GM19324 (cell line): ENCODE results near the gene LIMS1.
"Not testable (repeated sequence)": the region's sequence is repeated elsewhere in the genome, so short reads cannot be mapped to it uniquely, and the experiment has no call there.

ENCODE experiments used
- ATAC-seq: cut with Tn5 transposase; IDR thresholded peaks from one replicate; pipeline ENCODE4 v1.9.1; 2021; ENCODE audit warnings: mild to moderate bottlenecking, moderate library complexity; ENCODE audit not compliant: unreplicated experiment, low FRiP score

The LIMS1 gene

DNA sequence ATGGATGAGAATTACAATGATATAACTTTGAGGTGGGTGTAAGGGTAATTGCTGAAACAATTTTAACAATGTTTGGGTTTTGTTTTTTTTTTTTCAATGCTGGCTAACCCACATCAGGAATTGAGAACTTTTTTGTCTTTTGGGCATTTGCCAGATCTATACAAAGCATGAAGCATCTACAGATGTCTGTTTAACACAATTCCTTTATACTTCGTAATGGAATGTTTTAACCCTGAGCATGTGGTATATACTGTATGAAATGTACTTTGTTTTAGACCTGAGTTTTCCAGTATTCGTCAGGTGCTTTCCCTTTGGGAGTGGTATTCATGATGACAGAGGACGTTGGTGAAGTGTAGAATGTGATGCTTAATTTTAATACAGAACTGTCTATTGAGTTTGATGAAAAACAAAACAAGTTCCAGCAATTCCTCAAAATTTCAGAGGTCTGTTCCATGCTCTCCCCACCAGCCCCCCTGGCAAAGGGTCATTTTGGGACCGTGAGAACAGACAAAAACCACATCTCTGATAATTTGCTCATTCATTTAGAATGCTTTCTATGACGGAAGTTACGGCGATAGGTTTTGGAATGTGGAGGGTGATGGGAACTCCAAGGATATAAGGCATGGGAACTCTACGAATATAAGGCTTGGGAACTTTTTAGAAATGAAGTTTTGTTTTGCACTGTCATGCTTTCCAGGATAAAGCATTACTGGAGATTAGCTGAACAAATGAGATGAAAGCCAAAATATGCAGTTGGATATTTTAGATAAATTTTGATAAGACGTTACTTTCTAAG is 14.1 kb downstream of the LIMS1 start:
- ATAC-seq = no peak

DNA sequence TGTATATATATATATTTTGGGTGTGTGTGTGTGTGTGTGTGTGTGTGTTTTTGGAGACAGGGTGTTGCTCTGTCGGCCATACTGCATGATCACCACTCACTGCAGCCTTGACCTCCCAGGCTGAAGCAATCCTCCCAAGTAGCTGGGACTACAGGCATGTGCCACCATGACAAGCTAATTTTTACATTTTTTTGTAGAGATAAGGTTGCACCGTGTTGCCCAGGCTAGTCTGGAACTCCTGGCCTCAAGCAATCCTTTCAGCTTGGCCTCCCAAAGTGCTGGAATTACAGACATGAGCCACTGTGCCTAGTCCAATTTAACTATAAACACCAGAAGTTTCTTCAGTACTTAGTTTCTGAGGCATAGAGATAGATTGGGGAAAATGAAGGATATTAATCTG is 18.3 kb downstream of the LIMS1 start:
- ATAC-seq = no peak

DNA sequence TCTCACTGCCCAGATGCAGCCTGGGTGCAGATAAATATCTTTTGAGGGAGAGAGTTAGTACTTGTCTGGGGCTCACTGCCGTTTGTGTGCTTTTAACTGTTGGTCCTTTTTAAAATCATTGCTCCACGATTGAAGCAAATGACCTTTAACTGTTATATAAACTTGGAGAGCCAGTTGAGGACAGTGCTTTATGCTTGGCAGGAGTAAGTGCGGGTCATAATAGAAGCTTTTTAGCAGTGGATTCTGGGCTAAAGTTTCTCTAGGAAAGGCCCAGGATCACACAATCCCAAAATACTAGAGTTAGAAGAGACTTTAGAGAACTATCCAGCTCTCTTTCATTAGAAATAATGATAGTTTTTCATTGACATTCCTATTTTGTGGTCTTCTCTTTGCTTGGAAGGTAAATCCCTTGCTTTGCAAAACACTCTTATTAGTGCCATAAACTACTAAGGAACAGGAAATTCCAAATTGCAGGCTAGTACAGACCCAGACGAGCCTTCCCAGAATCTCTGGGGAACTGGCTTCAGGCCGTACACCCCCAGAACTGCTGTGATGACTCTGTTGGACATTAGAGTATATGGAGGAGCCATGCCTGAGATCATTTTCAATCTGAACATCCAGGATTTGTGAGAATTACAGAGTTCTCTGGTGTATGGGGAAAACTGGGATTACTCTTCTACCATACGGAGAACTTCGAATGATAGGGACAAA is 19.1 kb downstream of the LIMS1 start:
- ATAC-seq = no peak

DNA sequence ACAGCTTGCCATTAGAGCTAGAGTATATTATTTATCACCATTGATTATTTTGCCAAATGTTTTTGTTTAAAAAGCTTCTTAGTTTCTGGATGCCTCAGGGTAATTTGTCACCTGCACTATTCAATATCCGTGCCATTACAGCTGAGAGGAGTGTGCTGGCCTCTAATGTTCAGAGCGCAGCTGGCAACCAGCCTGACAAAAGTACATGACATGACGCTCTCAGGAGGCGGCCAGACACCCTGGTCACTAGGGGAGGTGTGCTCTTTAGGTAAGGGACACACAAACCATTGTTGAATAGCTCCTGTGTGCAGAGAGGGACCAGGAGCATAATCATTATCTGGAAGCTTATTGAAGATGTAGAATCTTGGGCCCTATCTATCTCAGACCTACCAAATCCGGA is 20.3 kb downstream of the LIMS1 start:
- no peak for ATAC-seq

DNA sequence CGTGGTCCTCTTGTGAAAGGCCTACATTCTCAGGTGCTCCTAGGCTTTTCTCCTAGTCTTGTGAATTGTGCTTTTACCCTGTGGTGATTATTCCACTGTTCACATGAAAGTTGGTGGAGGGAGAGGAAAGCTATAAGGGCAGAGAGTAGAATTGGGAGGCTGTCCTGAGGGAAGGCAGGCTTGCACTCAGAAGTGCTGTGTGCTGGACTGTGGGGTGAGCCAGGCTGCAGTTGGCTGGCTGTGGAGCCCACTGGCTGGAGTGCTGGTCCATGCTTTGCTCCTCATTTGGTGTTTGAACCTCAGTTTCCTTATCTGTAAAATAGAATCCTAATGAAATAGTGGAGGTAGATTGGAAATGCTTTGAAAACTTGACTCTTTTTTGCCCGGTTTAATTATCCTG is 21.3 kb downstream of the LIMS1 start:
- no peak for ATAC-seq

DNA sequence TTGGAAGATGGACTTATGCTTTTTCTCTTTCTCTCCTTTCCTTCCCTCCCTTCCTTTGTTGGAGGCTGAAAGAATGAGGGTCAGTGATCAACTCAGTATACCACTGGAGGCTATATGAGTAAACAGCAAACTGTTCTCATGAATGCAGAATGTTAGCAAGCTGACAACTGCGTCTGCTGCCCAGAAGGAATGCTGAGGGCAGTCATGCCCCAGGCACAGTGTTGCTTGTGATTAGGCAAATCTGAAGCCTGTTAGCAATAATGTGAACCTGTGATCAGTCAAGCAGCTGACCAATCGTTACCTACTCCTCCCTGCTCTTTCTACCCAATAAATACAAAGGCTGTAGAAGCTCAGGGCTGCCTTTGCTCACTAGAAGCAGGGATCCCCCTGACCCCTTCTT is 22.3 kb downstream of the LIMS1 start:
- ATAC-seq = not testable (repeated sequence)

DNA sequence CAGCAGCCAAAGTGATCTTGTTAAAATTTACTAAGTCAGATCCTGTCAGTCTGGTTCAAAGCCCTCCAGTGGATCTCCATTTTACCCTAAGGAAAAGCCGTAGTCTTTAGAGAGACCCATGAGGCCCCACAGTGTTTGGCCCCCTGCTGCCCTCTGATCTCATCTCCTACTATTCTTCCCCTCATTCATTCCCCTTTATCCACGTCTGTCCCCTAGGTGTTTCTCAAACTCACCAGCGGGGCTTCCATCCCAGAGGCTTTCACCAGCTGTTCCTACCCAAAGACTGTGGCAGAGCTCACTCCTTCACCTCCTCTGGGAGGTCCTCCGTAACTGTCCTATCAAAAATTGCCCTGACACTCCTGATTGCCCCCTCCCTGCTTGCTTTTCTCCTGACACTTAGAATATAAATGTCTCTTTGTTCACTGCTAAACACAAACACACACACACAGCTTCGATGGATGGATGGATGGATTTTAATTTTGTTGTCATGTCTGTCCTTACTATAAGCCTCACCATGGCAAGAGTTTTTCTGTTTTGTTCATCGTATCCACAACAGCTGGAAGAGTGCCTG is 26.1 kb downstream of the LIMS1 start:
- ATAC-seq = no peak

DNA sequence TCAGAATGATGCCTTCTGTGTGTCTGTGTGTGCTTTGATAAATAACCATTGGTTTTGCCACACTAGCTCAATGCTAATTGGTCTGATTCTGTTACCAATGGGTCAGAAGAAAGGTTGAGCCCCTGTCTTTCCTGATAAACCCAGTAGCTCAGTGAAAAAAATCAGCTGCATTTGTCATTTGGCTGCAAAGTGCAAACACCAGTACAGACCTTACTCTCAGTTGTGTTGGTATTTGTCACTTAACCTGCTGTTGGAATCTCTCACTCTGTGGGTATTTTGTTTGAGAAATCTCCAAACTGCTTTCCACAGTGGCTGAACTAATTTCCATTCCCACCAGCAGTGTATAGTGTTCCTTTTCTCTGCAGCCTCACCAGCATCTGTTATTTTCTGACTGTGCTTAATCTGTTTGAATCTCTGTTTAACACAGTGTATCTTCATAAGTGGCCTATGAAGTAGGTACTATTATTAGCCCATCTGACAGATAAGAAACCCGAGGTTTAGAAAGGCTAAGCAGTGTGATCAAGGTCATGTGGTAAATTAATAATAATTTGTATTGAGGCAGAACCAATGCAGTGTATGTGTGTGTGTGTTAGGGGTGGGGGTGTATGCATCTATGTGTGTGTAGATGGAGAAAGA is 26.7 kb downstream of the LIMS1 start:
- ATAC-seq = no peak

DNA sequence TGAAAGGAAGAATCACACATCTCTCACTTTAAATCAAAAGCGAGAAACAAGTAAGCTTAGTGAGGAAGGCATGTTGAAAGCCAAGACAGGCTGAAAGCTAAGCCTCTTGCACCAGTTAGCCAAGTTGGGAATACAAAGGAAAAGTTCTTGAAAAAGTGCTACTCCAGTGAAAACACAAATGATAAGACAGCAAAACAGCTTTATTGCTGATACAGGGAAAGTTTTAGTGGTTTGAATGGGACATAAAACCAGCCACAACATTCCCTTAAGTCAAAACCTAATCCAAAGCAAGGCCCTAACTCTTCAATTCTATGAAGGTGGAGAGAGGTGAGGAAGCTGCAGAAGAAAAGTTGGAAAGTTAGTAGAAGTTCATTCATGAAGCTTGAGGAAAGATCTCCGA is 28.0 kb downstream of the LIMS1 start:
- no peak for ATAC-seq

DNA sequence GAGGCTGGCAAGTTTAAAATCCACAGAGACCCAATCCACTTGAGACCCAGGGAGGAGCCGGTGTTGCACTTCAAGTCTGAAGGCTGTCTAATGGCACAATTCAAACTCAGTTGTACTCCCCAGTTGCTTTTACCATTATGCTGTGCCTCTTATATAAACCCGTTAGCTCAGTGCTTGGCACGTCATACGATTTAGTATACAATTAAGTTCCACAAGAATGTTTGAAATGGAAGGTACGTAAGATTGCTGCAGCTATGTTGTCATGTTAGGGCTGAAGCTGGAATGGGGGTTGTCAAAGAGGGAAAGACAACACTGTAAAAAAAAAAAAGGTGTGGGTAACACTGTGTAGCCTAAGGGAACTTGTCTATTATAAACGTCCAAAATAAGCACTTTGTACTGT is 30.2 kb downstream of the LIMS1 start:
- ATAC-seq = no peak

DNA sequence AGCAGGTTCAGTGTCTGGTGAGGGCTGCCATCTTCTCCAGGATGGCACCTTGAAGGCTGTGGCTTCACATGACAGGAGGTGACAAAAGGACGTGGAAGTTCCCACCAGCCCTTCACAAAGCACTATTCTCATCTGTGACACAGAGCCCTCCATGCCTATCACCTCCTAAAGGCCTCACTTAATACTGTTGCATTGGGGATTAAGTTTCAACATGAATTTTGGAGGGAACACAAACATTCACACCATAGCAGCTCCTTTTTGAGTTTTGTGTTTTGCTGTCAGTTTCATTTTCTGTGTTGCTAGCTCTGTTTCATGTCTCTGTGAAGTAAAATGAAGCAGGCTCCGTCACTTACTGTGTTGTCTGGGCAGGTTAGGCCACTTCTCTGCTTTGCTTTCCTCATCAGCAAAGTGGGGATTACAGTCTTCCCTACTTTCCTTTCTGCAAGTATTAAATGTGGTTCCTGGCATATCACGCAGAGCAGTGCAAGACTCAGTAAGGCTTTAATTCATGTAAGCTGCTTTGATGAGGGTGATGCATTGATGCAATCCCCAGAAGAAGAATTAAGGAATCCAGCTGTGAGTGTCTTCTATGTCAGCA is 31.6 kb downstream of the LIMS1 start:
- ATAC-seq = peak; percentile 72

DNA sequence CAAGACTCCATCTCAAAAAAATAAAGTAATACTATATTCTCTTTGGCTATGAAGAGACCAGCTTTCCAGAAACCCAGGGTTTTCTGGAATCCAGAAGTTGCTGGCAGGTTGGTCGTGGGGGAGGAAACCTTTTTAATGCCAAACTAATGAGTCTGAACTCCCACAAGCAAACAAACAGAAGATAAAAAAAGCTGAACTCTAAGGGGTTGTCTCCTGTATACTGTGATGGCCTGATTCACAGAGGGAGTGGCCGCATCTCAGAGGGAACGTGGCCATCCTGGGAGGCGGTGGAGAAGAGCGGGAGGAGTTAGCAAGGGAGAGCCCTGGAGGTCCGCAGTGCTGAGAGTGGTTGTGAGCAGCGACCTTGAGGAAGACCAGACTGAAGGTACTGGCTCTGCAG is 36.1 kb downstream of the LIMS1 start:
- ATAC-seq = no peak

DNA sequence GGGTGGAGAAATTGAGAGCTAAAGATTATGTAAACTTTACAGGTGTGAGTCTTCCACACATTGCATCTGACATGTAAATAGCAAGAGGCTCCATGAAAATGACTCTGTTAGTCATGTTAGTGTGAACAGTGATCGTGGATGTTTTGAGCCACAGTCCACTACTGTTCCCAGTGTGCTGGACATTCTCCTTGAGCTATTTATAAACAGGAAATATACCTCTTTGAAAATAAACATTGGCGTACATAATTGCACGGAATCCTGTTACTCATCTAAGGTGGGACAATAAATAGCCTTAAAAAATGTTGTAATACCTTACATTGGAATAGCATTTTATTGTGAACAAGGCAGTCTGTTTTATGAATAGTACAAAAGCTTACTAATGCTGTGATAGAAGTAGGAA is 37.0 kb downstream of the LIMS1 start:
- no peak for ATAC-seq

DNA sequence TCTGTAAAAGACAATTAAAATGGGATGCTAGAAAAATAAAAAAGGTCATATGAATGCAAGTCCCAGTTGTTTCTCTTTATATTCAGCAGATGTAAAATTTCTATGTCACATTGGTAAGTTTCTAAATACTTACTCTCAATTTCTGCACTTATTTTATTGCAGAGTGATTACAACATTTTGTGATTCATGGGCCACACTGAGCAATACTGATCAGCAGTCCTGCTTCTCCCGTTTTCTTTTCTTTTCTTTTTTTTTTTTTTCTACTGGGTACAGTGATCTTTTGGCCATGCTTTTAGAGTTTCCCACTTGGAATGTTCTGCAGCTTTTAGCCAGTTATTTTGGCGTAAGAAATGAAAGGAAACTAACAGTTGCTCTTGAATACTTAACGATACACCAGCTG is 38.8 kb downstream of the LIMS1 start:
- no peak for ATAC-seq

DNA sequence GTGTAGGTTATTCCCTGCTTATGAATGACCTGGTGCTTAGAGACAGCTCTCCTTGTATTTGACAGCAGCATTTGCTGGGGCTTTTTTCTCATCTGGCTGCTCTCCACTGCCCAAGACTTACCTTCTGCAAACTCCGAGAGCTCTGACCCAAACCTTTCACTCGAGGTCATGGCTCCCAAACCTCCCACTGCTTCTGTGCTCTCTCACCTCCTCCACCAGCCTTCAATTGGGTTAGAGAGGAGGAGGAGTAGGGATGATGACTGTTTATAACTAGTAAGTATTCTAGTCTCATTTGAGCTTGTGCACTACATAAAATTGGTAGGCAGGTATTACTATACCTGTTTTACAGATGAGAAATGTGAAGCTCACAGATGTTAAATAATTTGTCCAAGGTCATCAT is 40.1 kb downstream of the LIMS1 start:
- no peak for ATAC-seq

DNA sequence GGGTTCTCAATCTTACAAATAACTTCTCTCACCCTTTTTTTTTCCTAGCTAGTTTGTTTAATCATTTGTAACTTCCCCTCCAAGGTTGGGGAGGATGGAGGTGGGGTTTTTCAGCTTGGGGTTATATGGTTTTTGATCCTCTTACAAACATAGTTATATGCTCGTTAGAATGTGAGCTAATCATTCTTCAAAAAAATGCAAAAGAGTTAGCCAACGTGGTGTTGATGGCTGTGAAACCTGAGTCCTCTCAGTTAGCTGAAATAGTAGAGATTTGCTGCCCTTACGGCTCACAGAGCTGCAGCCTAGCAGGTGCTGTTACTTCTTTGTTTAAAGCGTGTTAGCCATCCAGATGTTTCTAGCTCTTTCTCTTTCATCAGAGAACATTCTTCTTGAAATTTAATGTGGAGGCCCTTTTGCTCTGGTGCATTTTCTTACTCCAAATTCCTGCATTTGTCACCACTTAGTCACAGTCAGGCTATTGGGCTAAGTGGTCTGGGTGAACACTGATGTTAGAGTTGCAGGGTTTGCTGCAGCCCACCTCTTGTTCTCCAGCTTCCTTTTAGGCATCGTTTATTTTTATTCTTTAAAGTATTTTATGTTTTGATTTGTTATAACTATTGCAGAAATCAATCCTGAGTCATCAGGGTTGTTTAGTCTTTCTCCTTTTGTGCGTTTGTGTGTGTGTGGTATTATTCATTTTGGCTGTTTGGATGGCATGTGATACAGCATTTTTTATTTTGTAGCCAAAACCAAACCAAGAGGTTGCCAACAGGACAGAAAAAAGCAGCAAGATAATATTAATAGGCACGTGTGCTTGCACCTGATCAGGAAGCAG is 41.1 kb downstream of the LIMS1 start:
- peak; percentile 91 for ATAC-seq

DNA sequence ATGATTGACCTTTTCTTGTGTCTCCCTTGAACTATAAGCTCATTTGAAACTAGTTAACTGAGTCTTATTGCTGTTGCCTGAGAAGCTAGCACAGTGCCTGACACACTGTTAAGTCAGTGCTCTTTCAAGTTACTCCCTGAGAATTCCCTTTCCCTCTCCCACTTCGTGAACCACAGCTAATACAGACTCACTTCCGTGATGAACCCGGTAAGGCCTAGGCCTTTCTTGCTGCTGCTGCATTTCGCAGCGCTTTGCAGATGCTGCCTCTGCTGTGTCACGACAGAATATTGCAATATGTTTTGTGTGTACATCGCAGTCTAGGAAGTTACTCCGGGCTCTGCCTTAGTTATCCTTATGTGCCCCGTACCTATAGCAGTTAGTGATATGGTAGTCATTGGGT is 42.8 kb downstream of the LIMS1 start:
- ATAC-seq = no peak

DNA sequence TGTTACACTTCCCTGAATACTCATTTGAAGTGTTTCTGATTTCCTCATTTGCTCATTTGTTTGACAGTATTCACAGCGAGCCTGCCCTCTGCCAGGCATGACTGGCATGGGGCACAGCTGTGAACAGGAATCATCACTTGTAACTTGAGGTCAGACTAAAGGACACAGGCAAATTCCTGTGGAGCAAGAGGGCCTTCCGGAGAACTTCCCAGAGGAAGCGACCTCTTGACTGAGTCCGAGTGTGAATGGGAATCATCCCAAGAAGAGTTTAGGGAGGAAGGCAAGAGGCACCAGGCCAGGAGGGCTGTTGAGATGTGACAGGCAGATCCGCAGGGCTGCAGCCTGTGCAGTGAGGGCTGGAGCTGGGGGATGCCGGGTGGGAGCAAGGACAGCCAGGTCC is 45.4 kb downstream of the LIMS1 start:
- no peak for ATAC-seq

DNA sequence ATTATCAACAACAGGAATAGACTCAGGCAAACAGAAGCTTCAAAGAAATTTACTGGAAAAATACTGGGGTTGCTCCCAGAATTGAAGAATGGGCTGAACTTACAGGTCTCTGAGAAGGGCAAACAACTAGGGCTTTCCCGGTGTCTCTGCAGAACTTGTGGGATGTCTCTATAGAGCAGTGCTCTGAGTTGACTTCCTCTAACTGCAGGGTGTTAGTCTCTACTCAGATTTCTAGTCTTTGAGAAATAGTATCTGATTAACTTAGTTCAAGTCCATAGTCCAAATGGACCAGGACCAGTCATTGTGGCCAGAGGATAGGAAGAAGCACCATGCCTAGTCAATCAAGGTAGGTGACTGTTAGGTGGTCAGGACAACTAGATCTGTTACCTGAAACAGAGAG is 45.8 kb downstream of the LIMS1 start:
- no peak for ATAC-seq

DNA sequence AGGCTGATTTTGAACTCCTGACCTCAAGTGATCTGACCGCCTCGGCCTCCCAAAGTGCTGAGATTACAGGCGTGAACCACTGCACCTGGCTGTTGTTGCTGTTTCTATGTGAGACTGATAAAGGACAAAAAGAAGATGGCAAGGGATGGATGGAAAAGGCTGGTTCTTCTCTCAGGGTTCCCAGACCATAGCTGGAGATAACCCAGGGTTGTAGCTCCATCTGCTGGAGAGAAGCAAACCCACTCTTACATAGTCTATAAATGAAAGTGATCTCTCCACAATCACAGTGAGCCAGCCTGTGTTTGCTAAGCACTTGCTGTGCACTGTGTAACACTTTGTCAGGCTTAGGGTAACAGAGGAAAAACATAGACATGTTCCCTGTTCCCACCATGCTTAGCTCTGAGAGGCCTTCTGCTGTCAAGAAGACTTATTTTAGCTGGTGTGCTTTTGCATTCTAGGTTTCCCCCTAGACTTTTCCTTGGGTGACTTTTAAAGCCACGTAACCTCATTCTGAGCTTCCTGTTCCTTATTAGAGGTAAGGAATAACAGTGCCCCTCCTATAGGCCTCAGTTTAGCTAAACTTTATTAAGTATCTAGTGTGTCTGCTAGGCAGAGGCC is 49.7 kb downstream of the LIMS1 start:
- peak; percentile 69 for ATAC-seq
